Activated naive CD8-positive, alpha-beta T cell treated with anti-CD3 and anti-CD28 coated beads, Interleukin-2, amount 50 U/mL, for 16 hours (primary cell): ENCODE measurements around the gene EPB41L1.

ENCODE experiments used
- DNase-seq: peaks from one replicate; pipeline ENCODE4 v3.0.0-alpha.2; 2020; ENCODE audit warnings: low read depth, low spot score

The EPB41L1 gene

GRCh38 chr20:36259177-36260061 is 104.9 kb downstream of the EPB41L1 start:
- DNase-seq = no peak

- no peak for DNase-seq
Measured at GRCh38 chr20:36260316-36260715, 105.8 kb downstream of the EPB41L1 start.

GRCh38 chr20:36261389-36262105 is 107.0 kb downstream of the EPB41L1 start:
- no peak for DNase-seq

- no peak for DNase-seq
Measured at GRCh38 chr20:36262440-36262839, 107.9 kb downstream of the EPB41L1 start.

GRCh38 chr20:36264426-36265246 is 110.1 kb downstream of the EPB41L1 start:
- no peak for DNase-seq

- no peak for DNase-seq
Measured at GRCh38 chr20:36266189-36266588, 111.6 kb downstream of the EPB41L1 start.

GRCh38 chr20:36267605-36268381 is 113.3 kb downstream of the EPB41L1 start:
- DNase-seq = no peak

GRCh38 chr20:36268440-36269342 is 114.2 kb downstream of the EPB41L1 start:
- DNase-seq = no peak

- no peak for DNase-seq
Measured at GRCh38 chr20:36269507-36269906, 115.0 kb downstream of the EPB41L1 start.

GRCh38 chr20:36270744-36271638 is 116.5 kb downstream of the EPB41L1 start:
- no peak for DNase-seq

GRCh38 chr20:36271639-36272546 is 117.4 kb downstream of the EPB41L1 start:
- DNase-seq = no peak

GRCh38 chr20:36272547-36273220 is 118.1 kb downstream of the EPB41L1 start:
- DNase-seq = no peak

- DNase-seq = no peak
Measured at GRCh38 chr20:36273414-36274180, 119.1 kb downstream of the EPB41L1 start.

GRCh38 chr20:36274181-36274841 is 119.8 kb downstream of the EPB41L1 start:
- no peak for DNase-seq

GRCh38 chr20:36275011-36275410 is 120.5 kb downstream of the EPB41L1 start:
- no peak for DNase-seq
